Activated CD4-positive, alpha-beta T cell treated with anti-CD3 and anti-CD28 coated beads, Interleukin-2, amount 50 U/mL, for 24 hours (primary cell): Measurements from ENCODE around the gene EGFL7.

Source experiments
- DNase-seq, 2 donors: peaks; one replicate each; pipeline ENCODE4 v3.0.0-alpha.2; 2020; ENCODE audit warnings: low read depth in 1 of 2, low spot score in 1 of 2

Gene EGFL7

DNA sequence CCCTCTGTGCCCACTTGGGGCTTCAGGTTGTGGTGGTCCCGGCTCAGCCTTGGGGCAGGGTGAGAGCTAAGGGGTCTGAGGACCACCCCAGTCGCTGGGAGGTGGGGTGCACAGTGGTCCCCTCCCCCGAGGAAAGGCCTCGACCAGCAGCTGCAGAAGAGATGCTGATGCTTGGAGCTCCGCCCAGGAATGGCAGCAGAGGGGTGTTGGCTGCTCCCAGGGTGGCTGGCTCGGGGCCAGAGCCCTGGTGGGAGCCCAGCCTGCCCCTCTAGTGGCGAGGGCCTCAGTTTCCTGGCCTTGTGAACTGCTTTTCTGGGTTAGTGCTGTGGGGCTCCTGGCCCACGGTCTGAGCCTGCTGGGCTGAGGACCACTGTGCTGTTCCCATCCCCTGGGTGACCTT is 50.8 kb downstream of the EGFL7 start:
- no peak for DNase-seq

DNA sequence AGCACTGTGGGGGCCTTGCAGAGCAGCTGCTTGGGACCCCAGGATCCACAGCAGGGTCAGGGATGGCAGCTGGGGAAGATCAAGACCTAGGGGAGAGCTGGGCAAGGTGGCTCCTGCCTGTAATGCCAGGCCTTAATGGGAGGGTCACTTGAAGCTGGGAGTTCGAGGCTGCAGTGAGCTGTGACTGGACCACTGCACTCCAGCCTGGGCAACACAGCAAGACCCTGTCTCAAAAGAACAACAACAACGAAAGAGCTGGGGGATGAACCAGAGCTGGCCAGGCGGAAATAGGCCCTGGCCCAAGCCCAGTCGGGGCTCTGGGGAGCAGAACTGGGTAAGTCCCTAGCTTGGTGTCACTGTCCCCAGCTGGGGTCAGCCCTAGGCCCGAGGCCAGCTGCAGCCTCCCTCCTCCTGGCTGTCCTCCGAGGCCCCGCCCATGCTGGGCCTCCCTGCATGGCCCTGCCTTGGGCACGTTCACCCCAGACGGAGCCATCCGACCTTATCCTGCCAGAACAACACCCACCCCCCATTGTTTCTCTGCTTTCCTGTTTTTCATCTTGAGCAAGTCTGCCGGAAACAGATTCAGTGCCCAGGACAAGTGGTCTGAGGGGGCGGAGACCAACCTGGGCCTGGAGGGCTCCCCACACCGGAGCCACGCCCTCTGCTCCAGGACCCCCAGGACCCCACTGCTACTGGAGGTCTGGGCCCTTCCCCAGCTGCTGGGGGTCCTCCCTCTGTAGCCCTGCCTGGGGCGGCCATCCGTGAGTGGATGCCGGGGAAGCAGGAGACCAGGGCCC is 51.6 kb downstream of the EGFL7 start:
- DNase-seq: no peak

DNA sequence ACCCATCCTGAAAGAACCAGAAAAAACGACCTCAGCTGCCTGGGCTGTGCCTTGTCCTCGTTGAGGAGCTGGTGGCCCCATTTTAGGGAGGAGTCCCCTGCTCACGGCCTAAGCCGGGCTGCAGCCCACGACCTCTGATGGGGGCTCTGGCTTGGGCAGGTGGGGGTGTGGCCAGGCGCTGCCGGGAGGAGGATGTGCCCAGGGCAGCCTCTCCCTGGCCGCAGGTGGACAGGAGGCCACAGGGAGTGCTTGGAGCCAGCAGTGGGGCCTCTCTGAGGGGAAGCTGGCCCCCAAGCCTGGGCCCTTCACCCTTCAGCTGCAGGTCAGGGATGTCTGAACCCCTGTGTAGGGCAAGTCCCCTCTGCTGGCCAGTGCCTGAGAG is 52.2 kb downstream of the EGFL7 start:
- DNase-seq: no peak

DNA sequence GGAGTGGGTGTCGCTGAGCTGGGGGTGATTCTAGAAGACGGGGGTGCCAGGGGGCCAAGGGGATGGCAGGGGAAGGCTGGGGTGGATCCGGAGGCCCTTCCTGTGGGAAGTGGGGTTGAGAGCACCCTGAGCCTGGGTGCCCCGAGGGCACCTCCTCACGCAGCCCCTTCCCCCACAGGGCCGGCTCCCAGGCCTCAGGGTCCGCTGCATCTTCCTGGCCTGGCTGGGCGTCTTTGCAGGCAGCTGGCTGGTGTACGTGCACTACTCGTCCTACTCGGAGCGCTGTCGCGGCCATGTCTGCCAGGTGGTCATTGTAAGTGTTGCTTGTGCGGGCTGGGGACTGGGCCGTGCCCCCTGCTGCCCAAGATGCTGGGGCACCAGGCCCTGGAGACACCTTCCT is 54.7 kb downstream of the EGFL7 start:
- DNase-seq: no peak

DNA sequence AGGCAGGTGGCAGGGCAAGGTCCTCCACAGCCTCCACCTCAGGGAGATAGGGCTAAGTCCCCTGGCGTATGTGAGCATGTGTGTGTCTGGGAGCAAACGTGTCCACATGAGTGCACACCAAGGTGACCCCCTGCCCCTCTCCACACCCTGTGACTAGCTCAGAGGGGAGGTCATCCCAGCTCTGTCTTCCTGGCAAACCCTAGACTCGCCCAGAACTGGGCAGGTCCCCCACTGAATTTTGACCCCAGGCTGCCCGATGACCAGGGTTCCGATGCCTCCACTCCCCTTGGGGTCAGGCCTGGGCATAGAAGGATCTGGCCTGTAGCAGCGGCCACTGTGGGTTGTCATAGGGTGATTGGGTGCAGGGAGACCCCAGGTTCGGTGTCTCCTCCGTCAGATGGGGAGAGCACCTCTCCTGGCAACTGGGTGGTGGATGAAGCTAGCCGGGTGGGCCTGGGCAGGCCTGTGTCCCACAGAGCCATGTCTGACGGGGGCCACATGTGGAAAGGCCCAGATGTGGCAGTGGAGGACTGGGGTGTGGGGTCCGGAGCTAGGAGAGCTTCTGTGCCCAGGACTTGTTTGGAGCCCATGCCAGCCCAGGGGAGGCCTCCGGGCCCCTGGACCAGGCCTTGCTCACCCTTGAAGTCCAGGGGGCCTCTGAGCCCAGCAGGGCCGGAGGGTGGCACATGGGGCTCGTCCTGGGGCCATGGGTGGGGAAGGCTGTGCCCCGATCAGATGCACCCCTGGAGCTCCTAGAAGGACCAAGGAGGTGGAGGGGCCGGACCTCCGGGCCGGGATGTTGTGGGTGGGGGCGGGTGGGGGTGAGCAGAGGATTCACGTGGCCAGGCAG is 55.9 kb downstream of the EGFL7 start:
- DNase-seq: no peak

DNA sequence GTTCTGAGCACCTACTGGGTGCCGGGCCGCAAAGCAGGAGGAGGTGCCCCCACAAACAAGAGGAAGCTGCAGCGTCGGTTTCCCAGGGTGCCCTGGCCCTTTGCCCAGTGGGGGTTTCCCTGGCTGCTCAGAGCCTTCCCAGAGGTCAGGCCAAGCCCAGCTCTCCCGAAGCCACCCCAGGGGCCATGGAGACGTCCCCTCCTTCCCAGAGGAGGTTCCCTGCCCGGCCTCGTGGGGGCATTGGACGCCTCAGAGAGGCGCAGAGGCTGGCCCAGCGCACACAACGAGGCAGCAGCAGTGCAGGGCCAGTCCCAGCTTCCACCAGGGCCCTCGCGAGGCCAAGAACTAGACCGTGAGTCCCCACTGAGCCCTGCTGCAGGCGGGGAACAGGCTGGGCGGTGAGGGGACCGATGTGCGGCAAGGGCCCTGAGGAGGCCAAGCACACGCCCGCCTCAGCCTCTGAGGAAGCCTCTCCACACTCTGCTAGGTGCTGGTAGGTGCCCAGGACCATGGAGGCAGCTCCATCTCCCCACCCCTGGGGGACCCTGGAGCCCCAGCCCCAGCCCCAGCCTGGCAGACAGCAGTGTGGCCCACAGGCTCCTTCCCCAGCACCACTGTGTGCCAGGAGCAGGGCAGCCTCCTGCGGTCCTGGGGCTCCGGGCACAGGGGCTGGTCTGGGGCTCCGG is 56.6 kb downstream of the EGFL7 start:
- no peak for DNase-seq

DNA sequence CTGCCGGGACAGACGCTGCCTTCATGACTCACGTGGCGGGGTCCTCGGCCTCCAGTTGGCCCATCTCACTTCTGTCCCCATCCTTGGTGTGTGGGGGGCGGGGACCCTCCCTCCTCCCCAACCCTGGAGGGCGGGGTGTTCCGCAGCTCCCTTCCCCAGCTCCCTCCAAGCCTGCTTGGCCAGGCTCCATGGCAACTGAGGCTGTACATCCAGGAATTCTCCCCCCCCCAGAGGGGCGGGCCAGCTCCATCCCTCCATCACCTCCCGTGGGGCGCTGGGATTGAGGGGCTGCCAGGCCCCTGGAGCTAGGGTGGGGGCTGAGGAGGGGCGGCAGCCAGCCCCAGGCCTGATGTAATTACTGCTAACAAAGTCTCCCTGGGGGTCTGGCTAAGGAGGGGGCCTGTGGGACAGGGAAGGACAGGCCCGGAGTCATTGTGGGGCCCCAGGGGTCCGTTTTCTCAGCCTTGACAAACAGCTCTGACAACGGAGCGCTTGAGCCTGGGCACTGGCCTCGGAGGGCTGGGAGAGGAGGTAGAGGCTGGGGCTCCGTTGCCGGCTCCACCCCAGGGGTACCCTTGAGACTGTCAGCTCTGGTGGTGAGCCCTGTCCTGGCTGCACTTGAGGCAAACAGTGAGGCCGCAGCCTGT is 57.7 kb downstream of the EGFL7 start:
- DNase-seq: no peak

DNA sequence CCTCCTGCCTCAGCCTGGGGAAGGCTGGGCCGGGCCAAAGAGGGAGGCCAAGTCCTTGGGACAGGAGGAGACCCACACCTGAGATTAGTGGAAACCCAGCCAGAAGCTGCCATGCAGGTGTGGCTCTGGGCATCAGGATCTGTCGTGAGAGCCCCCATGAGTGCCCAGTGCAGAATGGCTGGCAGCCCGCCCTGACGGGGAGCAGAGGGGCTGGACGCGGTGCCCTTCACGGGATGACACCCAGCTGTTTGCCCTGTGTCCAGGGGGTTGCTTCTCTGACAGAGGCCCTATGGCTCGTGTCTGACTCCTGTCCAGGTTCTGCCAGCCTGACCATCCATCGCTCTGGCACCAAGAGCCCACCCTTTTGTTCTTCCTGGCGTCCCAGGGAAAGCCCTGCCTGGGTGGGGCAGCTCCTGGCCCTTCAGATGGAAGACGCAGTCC is 58.2 kb downstream of the EGFL7 start:
- no peak for DNase-seq

DNA sequence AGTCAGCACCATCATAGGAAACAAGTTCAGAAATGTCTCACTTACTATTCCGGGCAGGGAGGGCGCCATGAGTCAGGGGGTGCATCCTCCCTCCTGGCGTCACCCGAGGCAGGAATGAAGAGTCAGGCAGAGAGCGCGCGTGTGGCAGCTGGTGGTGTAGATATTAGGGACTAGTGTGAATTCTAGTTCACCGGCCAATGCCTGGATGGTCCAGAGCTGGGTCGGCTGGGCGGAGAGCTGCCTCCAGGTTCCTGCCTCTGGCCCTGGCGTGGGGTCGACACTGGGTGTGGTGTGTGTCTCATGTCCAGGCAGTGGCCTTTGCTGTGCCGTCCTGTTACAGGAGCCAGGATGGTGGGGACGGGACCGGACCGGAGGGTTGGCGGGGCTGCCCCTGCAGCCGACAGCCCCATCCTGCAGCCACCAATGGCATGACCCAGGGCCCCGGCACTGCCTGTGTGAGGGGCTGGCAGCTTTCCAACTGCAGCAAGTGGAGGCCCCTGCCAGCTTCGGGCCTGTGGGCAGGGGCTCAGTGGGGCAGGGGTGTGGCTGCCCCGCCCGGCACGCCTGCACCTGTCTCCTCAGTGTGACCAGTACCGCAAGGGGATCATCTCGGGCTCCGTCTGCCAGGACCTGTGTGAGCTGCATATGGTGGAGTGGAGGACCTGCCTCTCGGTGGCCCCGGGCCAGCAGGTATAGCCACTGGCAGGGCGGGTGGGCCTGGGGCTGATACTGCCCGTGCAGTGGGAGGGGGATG is 58.8 kb downstream of the EGFL7 start:
- no peak for DNase-seq
